IPS-NIHi7 (cell line): ENCODE data around the gene AK9.
"Not testable (repeated sequence)": the region's sequence is repeated elsewhere in the genome, so short reads cannot be mapped to it uniquely, and the experiment has no call there.

ENCODE experiments used
- DNase-seq: peaks from one replicate; pipeline ENCODE4 v3.0.0; 2012; ENCODE audit warnings: mixed read lengths; ENCODE audit errors: extremely low spot score

The AK9 gene

DNA sequence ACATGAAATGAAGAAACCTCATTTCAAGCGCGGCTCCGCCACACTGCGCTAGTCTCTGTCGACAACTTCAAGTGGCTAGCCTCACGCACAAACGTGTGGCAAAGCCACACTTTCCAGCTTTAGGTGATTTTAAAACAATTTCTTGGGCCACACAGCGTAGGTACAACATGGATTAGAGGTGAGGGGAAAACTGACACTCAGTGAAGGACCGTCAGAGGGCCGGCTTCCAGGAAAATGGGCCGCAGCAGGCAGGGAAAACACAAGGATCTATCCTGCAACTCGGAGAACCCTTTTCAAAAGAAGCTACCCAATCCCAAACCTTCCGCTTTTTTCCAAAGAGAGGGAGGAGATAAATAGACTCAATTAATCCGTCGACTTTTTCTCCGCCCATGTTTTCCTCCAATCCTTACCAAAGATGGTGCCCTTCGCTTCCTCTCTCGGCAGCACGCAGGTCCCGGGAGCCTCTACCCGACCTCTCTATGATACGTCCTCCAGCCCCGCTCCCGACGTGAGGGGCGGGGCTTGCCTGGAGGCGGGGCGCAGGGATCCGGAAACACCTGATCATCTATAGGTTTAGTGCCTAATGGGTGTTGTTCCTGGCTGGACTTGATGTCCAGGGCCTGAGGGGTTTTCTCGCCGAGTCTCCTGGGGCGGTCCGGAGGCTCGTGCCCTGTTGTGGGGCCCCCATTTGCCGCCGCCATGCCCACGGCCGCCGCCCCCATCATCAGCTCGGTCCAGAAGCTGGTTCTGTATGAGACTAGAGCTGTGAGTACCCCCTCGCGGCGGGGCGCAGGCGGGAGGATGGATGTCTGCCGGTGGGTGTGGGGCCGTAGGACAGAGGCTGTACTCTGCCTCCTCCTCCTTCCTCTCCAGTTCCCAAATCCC lies at the start of gene AK9, which contains the start of gene FIG4:
AK9 (minus strand) TSS at position 466 of the 885 bp plus-strand sequence. CDS start 15,457 bp downstream, outside the sequence.
FIG4 (plus strand) TSS at position 560 of the 885 bp plus-strand sequence; CDS start at position 700, 140 bp downstream.
- DNase-seq: peak; percentile 92

DNA sequence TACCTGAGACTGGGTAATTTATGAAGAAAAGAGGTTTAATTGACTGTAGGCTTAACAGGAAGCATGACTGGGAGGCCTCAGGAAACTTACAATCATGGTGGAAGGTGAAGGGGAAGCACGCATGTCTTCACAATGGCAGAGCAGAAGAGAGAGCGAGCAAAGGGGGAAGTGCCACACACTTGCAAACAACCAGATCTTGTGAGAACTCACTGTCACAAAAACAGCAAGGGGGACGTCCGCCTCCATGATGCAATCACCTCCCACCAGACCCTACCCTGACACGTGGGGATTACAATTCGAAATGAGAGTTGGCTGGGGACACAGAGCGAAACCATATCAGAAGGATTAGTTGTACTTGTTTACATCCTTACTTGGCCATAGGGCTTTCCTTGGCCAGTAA lies 49.8 kb upstream of the AK9 start:
- no peak for DNase-seq

DNA sequence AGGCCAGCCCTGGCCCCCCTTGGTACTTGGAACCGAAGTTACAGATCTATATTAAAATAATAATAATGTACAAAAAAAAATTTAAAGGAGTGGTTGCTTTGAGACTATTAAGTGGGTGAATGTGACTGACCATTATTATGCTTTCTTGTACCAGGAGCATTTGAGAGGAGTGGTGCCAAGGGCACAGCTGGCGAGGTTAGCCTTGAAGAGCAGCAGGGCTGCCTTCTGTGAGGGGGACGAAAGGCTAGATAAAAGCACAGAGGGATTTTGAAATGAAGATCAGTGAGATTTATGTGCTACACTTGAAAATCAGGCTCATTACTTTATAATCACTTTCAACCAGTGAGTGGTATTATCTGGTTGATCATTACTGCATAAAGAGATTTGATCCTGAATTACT lies 48.7 kb upstream of the AK9 start:
- no peak for DNase-seq

DNA sequence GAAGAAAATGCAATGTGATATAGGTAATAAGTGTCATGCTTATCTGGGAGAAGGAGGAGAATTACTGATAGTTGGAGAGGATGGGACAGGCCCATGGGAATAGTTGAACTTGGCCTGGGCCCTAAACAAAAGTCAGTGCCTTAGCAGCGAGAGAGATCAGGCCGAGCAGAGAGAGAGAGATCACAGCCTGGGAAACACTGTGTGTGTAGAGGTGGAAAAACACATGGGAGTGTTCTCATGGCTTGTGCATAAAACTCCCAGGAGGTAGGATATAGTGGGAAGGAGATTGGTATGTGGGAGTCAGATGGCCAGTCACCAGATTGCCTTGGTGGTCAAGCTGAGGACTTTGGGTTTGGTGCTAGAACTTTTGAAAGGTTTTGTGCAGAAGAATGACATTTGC lies 47.7 kb upstream of the AK9 start:
- DNase-seq: no peak

DNA sequence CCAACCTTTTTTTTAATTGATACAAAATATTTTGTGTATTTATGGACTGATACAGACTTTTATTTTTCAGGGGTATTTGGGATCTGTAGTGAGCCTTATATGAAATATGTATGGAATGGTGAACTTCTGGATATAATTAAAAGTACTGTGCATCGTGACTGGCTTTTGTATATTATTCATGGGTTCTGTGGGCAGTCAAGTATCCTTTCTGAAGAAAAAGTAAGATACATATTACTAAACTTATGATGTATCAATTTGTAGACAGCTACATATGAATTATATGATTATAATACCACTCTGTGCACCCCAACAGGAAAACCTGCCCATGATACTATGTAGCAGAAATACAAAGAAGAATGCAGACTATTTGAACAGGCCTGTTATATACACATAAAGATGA lies 47.3 kb upstream of the AK9 start:
- no peak for DNase-seq

GRCh38 chr6:109736273-109737025 lies 45.4 kb upstream of the AK9 start:
- DNase-seq: peak; percentile 32

DNA sequence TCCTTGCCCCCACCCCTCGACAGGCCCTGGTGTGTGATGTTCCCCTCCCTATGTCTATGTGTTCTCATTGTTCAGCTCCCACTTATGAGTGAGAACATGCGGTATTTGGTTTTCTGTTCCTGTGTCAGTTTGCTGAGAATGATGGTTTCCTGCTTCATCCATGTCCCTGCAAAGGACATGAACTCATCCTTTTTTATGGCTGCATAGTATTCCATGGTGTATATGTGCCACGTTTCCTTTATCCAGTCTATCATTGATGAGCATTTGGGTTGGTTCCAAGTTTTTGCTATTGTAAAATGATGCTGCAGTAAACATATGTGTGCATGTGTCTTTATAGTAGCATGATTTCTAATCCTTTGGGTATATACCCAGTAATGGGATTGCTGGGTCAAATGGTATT lies 34.2 kb upstream of the AK9 start:
- not testable (repeated sequence) for DNase-seq

- no peak for DNase-seq
These were observed 31.7 kb upstream of the AK9 start for GRCh38 chr6:109722564-109723254.

GRCh38 chr6:109722011-109722410 lies 31.0 kb upstream of the AK9 start:
- no peak for DNase-seq

DNA sequence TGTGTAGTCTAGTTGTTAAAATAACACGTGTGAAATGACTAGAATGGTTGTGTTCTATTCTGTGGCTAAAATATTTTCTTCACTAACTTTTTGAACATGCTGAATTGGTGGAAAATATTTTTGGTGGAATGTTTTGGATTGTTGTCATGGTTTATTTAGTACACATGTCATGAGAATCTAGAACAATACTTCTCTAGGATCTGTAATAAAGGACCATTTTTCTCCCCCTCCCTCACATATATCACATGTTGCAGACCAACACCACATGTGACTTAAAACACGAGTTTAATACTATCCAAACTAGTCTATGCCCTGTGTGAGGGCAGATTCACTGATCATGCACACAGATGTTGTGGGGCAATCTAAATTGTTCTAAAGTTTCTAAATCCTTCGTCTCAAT lies 29.3 kb upstream of the AK9 start:
- no peak for DNase-seq

GRCh38 chr6:109718991-109719390 lies 28.0 kb upstream of the AK9 start:
- no peak for DNase-seq

- DNase-seq: no peak
These were observed 27.0 kb upstream of the AK9 start for GRCh38 chr6:109717971-109718370.

GRCh38 chr6:109715616-109716015 lies 24.6 kb upstream of the AK9 start:
- DNase-seq: no peak

GRCh38 chr6:109714611-109715010 lies 23.6 kb upstream of the AK9 start:
- DNase-seq: no peak

DNA sequence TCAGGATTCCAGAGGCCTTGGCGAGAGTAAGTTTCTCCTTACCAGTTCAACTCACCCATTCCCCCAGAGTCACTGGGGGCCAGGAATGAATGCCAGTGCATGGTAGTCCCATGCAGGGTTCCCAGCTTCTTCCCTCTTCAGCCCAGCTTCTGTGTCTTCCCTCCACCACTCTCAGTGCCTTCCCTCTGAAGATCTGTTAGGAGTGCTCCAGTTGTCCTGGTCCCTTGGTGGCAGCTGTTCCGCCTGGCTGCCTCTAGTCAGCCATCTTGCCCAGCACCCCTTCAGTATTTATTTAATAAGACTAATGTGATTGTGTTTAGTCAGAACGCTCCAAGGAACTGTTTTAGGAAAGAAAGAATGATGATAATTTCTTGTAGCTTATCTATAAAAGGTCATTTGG lies 23.2 kb upstream of the AK9 start:
- DNase-seq: no peak

DNA sequence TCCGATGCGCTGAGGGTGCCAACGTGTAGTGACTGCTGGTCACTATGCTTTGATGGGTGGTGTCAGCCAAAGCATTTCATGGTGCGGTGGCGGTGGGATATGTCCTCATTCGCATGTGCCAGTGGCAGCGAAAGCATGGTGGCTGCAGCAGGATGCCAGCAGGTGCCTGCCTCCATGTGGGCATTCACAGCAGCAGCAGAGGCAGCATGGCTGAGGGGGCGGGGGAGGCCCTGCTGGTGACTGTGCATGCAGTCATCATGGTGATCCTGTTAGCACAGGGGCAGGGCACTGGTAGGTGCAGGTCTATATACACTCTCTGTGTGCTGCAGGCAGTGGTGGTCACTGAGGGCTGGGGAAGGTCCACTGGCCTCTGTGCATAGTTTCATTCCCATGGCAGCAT lies 22.1 kb upstream of the AK9 start:
- DNase-seq: no peak

DNA sequence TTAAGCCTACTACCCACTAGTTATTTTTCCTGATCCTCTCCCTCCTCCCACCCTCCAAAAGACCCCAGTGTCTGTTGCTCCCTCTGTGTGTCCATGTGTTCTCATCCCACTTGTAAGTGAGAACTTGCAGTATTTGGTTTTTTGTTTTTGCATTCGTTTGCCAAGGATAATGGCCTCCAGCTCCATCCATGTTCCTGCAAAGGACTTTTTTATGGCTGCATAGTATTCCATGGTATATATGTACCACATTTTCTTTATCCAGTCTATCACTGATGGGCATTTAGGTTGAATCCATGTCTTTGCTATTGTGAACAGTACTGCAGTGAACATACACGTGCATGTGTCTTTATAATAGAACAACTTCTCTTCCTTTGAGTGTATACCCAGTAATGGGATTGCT lies 17.1 kb upstream of the AK9 start:
- DNase-seq: not testable (repeated sequence)

DNA sequence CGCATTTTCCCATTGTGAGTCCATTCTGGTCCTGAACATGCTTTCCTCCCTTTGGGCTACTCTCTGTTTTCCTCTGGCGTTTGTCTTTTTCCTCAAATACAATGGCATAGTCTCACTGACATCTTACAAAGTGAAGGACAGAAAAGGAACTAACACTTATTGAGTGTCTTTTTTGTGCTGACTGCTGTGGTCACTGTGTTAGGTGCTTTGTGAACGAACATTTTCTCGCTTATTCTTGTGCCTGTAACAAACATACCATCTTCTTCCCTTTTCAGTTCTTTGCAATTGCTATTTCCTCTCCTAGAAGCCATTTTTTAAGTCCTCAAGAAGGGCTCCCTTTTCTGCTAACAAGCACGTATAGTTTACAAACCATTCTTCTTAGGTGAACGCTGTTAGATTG lies 15.5 kb upstream of the AK9 start:
- DNase-seq: no peak

DNA sequence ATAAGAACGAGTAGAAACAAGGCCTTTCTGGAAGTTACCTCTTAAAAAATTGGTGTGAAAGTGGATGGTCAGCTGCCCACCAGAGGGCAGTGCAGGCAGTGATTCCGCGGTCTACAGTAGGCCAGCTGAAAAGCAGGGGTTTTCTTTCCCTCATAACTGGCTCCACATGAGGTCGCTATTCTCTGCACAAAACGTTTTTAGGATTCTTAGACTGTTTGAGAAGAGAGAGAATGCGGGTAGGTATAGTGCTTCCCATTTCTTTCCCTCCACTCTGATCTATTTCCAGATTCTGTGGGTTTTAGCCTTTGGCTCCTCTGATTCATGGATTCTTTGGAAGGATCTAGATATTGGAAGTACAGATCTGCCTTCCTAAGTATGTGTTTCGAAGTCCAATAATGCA lies 14.3 kb upstream of the AK9 start:
- DNase-seq: peak; percentile 75

DNA sequence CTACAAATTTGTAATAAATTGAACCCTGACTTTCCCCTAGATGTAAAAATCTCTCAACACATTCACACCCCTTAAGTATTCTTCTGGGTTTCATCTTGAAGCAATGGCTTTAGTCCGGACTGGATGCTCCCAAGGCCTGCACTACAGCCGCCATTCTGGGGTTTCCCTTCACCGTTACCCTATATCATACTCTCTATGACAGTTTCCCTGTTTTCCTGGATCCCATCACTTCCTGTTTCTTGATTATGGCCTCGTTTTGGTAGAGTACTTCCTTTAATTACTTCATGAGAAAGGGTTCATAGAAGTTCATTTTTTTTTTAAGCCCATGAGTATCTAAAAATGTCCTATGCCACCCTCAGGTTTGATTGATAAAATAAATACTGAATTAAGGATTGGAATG lies 11.8 kb upstream of the AK9 start:
- DNase-seq: no peak

DNA sequence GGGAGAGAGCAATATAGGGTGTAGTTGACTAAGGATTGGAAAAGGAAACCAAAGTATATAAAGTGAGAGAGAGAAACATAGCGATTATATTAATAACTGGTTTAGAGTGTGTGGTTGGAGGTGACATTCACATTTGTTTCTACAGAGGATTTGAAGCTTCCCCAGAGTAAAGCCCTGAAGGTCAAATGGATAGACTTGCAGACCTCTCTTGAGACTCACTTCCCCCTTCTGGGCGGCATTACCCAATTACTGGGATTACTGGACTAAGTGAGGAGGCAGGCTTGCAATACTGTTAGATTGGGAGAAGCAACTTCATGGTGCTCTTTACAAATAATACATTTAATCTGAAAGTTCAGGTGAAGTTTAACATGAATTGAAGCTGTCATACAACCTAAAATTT lies 10.8 kb upstream of the AK9 start:
- no peak for DNase-seq

GRCh38 chr6:109701221-109701620 lies 10.2 kb upstream of the AK9 start:
- DNase-seq: no peak
